ENCODE measurements around the gene CC2D2A.
"Not testable (repeated sequence)": the region's sequence is repeated elsewhere in the genome, so short reads cannot be mapped to it uniquely, and the experiment has no call there.

Gene CC2D2A

DNA sequence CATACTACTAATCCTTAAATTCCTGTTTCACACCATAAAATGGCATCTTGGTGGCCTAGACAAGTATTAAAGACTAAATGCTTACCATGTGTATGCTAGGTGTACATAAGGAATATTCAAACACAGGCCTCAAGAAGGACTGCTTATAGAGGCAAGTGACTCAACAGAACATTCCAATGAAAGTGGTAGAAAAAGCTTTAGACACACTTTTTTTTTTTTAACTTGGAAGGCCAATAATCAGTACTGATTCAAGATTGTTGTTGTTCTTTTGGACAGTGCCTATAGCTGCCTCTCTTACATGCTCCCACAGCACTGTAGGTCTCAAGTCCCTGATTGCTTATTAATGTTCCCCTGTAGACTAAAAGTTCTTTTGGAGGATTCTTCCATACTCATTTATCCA lies 107.8 kb downstream of the CC2D2A start:
- Mint-ChIP-seq H3K27ac (no peak overlapping the region), H3K4me3 (no peak overlapping the region), H3K36me3 (no peaks in the 10 kb centered on the region), H3K4me1 (no peaks in the 10 kb centered on the region), H3K27me3 (no peaks in the 10 kb centered on the region), H3K9me3 (peaks cover 0 to 1% of the 10 kb centered on the region in 2 donors)
- no peak for ATAC-seq (replicated peaks)
- DNase-seq, result no peak

DNA sequence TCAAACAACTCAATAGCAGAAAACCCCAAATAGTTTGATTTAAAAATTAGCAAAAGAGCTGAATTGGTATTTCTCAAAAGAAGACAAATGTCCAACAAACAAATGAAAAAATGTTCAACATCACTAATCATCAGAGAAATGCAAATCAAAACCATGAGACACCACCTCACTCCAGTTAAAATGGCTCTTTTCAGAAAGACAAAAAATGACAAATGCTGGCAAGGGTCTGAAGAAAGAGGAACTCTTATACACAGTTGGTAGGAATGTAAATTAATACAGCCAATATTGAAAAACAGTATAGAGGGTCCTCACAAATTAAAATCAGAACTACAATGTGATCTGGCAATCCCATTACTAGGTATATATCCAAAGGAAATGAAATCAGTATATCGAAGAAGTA lies 115.1 kb downstream of the CC2D2A start:
- no peak for ATAC-seq (replicated peaks)
- Mint-ChIP-seq H3K27me3 (no peaks in the 10 kb centered on the region), H3K36me3 (peaks cover 2 to 3% of the 10 kb centered on the region in 2 donors), H3K4me1 (peaks cover 12 to 30% of the 10 kb centered on the region in 2 donors), H3K27ac (no peak overlapping the region), H3K4me3 (no peak overlapping the region), H3K9me3 (peaks cover 0 to 1% of the 10 kb centered on the region in 2 donors)
- no peak for DNase-seq

DNA sequence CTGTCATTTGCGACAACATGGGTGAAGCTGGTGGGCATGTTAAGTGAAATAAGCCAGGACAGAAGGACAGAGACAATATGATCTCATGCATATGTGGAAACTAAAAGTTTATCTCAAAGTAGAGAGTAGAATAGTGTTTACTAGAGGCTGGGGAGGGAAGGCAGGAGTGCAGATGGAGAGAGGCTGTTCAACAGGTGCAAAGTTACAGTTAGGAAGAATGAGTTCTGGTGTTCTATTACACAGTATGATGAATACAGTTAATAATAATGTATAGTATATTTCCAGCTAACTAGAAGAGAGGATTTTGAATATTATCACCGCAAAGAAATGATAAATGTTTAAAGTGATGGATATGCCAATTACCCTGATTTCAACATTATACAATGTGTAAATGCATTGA lies 115.6 kb downstream of the CC2D2A start:
- Mint-ChIP-seq H3K27ac (no peak overlapping the region), H3K27me3 (no peaks in the 10 kb centered on the region), H3K4me3 (no peak overlapping the region), H3K9me3 (peaks cover 0 to 1% of the 10 kb centered on the region in 2 donors), H3K4me1 (peaks cover 12 to 30% of the 10 kb centered on the region in 2 donors), H3K36me3 (peaks cover 2 to 3% of the 10 kb centered on the region in 2 donors)
- no peak for ATAC-seq (replicated peaks)
- DNase-seq, result no peak

DNA sequence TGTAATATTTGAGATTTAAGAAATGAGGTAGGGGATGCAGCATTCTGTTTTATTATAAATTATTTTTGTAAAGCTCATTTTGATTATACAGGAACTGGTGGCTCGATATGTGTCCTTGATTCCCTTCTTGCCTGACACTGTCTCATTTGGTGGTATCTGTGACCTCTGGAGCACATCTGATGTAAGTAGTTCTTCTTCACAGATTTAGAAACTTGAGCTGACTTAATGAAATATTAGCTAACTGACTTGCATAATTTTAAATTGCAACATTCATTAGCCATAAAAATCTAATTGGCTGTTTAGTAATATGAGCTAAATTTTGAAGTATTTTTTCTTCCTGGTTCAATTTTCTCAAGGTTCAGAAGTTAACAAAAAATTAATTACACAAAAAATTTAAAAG lies 116.4 kb downstream of the CC2D2A start:
- no peaks in the 10 kb centered on the region for H3K27me3 Mint-ChIP-seq
- H3K36me3 Mint-ChIP-seq, result peaks cover 2 to 3% of the 10 kb centered on the region in 2 donors
- no peak for ATAC-seq (replicated peaks)
- no peak for DNase-seq
- H3K4me1 Mint-ChIP-seq, result peaks cover 12 to 30% of the 10 kb centered on the region in 2 donors
- no peak overlapping the region for H3K4me3 Mint-ChIP-seq
- no peak overlapping the region for H3K27ac Mint-ChIP-seq
- peaks cover 0 to 1% of the 10 kb centered on the region in 2 donors for H3K9me3 Mint-ChIP-seq

DNA sequence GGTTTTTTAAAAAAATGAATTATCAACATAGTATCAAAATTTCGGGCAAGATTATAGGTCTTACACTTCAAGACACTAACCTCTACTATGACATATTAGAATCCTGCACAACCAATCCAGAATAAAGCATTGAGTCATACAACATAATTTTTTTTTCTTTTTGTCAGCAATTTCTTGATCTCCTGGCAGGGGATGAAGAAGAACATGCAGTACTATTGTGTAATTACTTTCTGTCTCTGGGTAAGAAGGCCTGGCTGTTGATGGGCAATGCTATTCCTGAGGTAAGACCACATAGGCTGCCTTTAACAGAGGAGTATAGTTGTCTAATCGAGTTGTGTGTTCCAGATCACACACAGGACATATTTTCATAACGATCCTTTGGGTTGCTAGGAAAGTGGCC lies 118.0 kb downstream of the CC2D2A start:
- ATAC-seq (replicated peaks) (no peak), DNase-seq (no peak)
- Mint-ChIP-seq H3K36me3 (peaks cover 2 to 3% of the 10 kb centered on the region in 2 donors), H3K4me1 (peaks cover 12 to 30% of the 10 kb centered on the region in 2 donors), H3K4me3 (no peak overlapping the region), H3K27me3 (no peaks in the 10 kb centered on the region), H3K9me3 (no peaks in the 10 kb centered on the region), H3K27ac (no peak overlapping the region)

DNA sequence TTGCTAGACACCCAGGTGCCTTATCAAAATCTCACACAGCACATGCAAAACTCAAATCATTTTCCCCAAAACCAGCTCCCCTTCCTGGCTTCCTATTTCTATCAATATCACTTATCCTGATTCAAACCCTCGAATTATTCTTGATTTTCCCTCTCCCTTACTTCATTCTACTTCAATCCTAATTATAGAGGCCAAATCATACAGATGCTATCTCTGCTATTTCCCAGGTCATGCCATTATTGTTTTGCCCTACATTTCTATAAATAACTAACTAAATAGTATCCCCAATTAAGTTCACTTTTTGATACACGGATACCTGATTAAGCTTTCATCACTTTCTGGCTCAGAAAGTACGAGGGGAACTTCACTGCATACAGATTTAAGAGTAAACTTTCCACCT lies 123.1 kb downstream of the CC2D2A start:
- no peaks in the 10 kb centered on the region for H3K9me3 Mint-ChIP-seq
- no peaks in the 10 kb centered on the region for H3K27me3 Mint-ChIP-seq
- no peak overlapping the region for H3K4me3 Mint-ChIP-seq
- no peaks in the 10 kb centered on the region for H3K36me3 Mint-ChIP-seq
- no peak for DNase-seq
- H3K4me1 Mint-ChIP-seq, result no peaks in the 10 kb centered on the region
- no peak for ATAC-seq (replicated peaks)
- H3K27ac Mint-ChIP-seq, result no peak overlapping the region

DNA sequence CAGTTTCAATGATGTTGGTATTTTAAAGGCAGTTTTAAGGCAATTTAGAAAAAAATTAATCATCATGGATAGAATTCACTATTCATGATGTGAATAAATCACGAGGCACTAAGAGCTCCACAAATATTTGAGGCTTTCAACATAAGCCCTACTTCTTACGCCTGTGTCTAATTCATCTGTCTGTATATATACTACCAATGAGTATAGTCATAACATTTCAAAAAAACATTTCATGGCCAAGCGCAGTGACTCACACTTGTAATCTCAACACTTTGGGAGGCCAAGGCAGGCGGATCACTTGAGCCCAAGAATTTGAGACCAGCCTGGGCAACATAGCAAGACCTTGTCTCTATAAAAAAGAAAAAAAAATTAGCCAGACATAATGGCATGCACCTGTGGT lies 129.0 kb downstream of the CC2D2A start:
- ATAC-seq (replicated peaks) (no peak), DNase-seq (no peak)
- Mint-ChIP-seq H3K27ac (no peak overlapping the region), H3K27me3 (no peaks in the 10 kb centered on the region), H3K4me3 (no peak overlapping the region), H3K4me1 (no peaks in the 10 kb centered on the region), H3K9me3 (no peaks in the 10 kb centered on the region), H3K36me3 (peaks cover 15 to 20% of the 10 kb centered on the region in 2 donors)

DNA sequence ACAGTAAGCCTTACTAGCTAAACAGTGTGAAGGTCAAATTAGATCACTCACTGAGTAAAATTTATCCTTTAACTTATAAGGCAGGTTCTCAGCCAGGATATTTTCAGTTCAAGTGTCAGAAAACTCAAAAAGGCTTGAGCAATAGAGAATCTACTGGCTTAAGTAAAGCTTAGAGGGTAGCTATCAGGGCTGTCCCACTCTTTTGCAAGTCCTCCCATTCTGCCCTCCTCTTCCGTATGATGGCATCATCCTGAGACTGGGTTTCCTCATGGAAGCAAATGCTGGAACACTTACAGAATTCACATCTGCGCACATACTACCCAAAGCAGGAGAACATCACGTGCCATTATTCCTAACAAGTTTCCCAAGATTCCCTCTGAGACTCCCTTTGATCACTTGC lies 130.5 kb downstream of the CC2D2A start:
- Mint-ChIP-seq H3K36me3 (peaks cover 22 to 33% of the 10 kb centered on the region in 2 donors), H3K9me3 (no peaks in the 10 kb centered on the region), H3K27me3 (no peaks in the 10 kb centered on the region), H3K27ac (no peak overlapping the region), H3K4me3 (no peak overlapping the region), H3K4me1 (peaks cover 0 to 2% of the 10 kb centered on the region in 2 donors)
- ATAC-seq (replicated peaks) (no peak), DNase-seq (no peak)

DNA sequence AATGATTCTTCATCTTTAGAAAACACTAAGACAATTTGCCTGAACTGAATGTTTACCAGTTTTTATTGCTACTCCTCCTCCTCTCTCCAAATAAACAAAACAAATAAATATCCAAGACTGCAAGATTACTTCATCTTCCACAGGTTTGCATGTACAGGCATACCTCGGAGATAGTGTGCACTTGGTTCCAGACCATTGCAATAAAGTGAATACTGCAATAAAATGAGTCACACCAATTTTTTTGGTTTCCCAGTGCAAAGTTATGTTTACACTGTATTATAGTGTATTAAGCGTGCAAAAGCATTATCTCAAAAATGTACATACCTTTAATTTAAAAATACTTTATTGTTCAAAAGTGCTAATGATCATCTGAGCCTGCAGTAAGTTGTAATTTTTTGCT lies 132.2 kb downstream of the CC2D2A start:
- Mint-ChIP-seq H3K9me3 (no peaks in the 10 kb centered on the region), H3K27me3 (no peaks in the 10 kb centered on the region), H3K27ac (no peak overlapping the region), H3K36me3 (peaks cover 27 to 42% of the 10 kb centered on the region in 2 donors), H3K4me3 (no peak overlapping the region), H3K4me1 (peaks cover 0 to 2% of the 10 kb centered on the region in 2 donors)
- ATAC-seq (replicated peaks) (no peak), DNase-seq (no peak)

DNA sequence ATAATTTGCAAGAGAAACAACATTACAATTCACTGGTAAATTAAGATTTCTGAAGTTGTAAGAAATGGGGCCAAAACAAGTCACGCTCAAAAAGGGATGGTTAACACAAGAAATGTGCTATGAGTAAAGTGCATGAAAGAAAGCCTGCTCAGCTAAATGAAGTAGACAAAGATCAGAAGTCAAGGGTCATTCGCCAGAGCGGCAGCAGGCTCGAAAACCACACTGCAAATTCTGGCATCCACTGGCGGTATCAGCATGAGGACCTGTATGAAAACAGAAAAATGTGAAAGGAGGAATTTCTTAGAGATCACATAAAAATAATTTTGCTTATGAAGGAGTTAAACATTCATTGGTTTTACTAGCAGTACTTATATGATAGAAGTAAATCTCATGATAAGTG lies 135.9 kb downstream of the CC2D2A start:
- no peak for DNase-seq
- Mint-ChIP-seq H3K27ac (no peak overlapping the region), H3K9me3 (no peaks in the 10 kb centered on the region), H3K27me3 (no peaks in the 10 kb centered on the region), H3K4me3 (no peak overlapping the region), H3K4me1 (peaks cover 0 to 2% of the 10 kb centered on the region in 2 donors), H3K36me3 (peaks cover 32 to 49% of the 10 kb centered on the region in 2 donors)
- ATAC-seq (replicated peaks), result no peak

DNA sequence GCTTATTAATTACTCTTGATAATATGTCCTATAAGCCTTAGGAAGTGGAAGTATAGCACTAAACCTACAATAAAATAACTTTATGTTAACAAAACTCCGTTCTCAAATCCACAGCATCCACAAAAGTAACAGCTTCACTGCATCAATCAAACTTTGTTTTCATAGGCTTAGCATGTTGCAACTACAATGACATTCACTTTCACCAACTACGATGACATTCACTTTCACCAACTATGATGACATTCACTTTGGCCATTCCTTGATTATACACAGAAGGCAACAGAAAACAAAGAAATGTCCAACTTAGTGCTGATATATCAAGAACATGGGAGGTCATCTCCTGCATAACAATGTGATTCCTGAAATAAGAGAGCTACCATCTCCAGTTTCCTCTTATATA lies 141.2 kb downstream of the CC2D2A start:
- Mint-ChIP-seq H3K4me1 (peaks cover 8 to 11% of the 10 kb centered on the region in 2 donors), H3K36me3 (peaks cover 20 to 31% of the 10 kb centered on the region in 2 donors), H3K9me3 (peaks cover 0 to 3% of the 10 kb centered on the region in 2 donors), H3K27ac (no peak overlapping the region), H3K4me3 (no peak overlapping the region), H3K27me3 (no peaks in the 10 kb centered on the region)
- no peak for DNase-seq
- ATAC-seq (replicated peaks), result no peak

DNA sequence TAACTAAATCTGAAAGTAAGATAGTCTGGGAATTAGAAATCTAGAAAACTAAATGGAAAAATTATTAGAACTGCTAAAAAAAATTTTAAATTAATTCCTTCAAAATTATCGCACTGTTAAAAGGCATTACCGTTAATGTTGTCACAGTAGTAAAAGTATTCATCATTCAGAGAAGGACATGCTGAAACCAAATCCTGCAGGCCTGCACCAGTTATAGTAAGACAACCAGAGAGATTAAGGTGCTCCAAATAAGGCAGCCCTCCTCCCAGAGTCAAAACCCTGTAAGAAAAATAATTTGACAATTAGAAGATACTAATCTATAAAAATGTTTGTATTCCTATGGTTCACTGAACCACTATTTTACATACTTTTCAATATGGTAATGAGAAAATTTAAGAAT lies 142.5 kb downstream of the CC2D2A start:
- no peak for ATAC-seq (replicated peaks)
- peaks cover 5 to 8% of the 10 kb centered on the region in 2 donors for H3K9me3 Mint-ChIP-seq
- H3K27me3 Mint-ChIP-seq, result no peaks in the 10 kb centered on the region
- no peak overlapping the region for H3K27ac Mint-ChIP-seq
- peaks cover 12 to 19% of the 10 kb centered on the region in 2 donors for H3K4me1 Mint-ChIP-seq
- peaks cover 32 to 37% of the 10 kb centered on the region in 2 donors for H3K36me3 Mint-ChIP-seq
- H3K4me3 Mint-ChIP-seq, result no peak overlapping the region
- no peak for DNase-seq

DNA sequence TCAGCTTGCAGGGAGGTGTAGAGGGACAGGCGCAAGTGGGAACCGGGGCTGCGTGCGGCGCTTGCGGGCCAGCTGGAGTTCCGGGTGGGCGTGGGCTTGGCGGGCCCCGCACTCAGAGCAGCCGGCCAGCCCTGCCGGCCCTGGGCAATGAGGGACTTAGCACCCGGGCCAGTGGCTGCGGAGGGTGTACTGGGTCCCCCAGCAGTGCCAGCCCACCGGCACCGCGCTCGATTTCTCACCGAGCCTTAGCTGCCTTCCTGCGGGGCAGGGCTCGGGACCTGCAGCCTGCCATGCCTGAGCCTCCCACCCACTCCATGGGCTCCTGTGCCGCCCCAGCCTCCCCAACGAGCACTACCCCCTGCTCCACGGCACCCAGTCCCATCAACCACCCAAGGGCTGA lies 145.2 kb downstream of the CC2D2A start:
- not testable (repeated sequence) for H3K27ac Mint-ChIP-seq

DNA sequence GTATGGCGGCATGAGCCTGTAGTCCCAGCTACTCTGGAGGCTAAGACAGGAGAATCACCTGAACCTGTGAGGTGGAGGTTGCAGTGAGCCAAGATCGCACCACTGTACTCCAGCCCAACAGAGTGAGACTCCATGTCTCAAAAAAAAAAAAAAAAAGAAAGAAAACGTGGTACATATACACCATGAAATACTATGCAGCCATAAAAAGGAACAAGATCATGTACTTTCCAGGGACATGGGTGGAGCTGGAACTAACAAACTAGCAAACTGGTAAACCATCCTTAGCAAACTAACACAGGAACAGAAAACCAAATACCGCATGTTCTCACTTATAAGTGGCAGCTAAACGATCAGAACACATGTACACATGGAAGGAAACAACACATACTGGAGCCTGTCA lies 147.7 kb downstream of the CC2D2A start:
- H3K36me3 Mint-ChIP-seq, result peaks cover 63 to 74% of the 10 kb centered on the region in 2 donors
- H3K9me3 Mint-ChIP-seq, result peaks cover 9 to 15% of the 10 kb centered on the region in 2 donors
- H3K4me1 Mint-ChIP-seq, result peaks cover 16 to 29% of the 10 kb centered on the region in 2 donors
- DNase-seq; H3K27ac Mint-ChIP-seq; ATAC-seq (replicated peaks); H3K4me3 Mint-ChIP-seq; H3K27me3 Mint-ChIP-seq: not testable (repeated sequence)

More for the DNA sequence above, 145.2 kb downstream of the CC2D2A start:
- H3K27me3 Mint-ChIP-seq; DNase-seq; H3K4me3 Mint-ChIP-seq; ATAC-seq (replicated peaks): not testable (repeated sequence)
- H3K9me3 Mint-ChIP-seq, result peaks cover 9 to 12% of the 10 kb centered on the region in 2 donors
- H3K36me3 Mint-ChIP-seq, result peaks cover 49 to 54% of the 10 kb centered on the region in 2 donors
- H3K4me1 Mint-ChIP-seq, result peaks cover 14 to 26% of the 10 kb centered on the region in 2 donors

DNA sequence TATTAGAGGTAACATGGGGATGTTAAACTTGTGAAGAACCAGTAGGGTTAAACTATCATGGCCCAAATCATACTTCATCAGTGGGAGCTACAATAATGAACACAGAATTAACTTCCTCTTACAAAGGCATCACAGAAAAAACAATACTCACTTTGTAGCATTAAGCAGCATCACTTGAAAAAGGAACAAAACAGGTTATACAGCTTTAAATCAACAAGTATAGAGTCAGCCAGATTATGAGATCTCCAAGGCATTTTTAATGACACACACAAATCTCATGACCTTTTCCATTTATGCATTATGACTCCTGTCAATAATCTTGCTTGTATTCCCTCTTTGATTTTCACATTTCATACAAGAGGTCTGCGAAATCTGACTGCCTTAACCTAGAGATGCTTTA lies 167.1 kb downstream of the CC2D2A start:
- Mint-ChIP-seq H3K4me1 (peaks cover 2 to 5% of the 10 kb centered on the region in 2 donors), H3K27ac (no peak overlapping the region), H3K4me3 (no peak overlapping the region), H3K9me3 (no peaks in the 10 kb centered on the region), H3K36me3 (peaks cover 12 to 32% of the 10 kb centered on the region in 2 donors), H3K27me3 (no peaks in the 10 kb centered on the region)
- no peak for ATAC-seq (replicated peaks)
- no peak for DNase-seq

DNA sequence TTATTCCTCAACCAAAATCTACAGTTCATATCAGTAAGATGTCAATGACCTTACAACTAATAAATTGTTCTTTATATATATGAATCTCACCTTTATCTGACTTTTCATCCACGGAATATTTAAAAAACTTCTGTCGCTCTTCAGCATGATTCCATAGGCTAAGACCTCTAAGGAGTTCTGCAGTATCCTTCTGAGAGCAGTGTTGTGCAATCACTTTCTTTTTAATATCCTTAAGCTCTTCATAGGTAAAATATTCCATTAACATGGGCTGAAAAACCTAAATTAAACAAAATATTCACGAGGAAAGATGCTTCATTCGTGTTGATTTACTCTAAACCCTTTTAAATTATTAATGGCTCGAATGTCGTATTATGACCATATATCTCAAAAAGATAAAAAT lies 168.7 kb downstream of the CC2D2A start:
- peaks cover 2 to 12% of the 10 kb centered on the region in 2 donors for H3K4me1 Mint-ChIP-seq
- H3K9me3 Mint-ChIP-seq, result no peaks in the 10 kb centered on the region
- DNase-seq, result no peak
- no peak overlapping the region for H3K27ac Mint-ChIP-seq
- peaks cover 6 to 25% of the 10 kb centered on the region in 2 donors for H3K36me3 Mint-ChIP-seq
- no peaks in the 10 kb centered on the region for H3K27me3 Mint-ChIP-seq
- no peak for ATAC-seq (replicated peaks)
- no peak overlapping the region for H3K4me3 Mint-ChIP-seq

Measured in stimulated activated naive B cell treated with anti-CD40 and anti-IgM and Interleukin-4, amounts not matched to agents 10 μg/mL and 1 μg/mL and 100 μg/mL, for 72 hours (primary cell).